GM19324 (cell line): ENCODE results near the gene MT2A.

ENCODE experiments used
- ATAC-seq: cut with Tn5 transposase; IDR thresholded peaks from one replicate; pipeline ENCODE4 v1.9.1; 2021; ENCODE audit warnings: mild to moderate bottlenecking, moderate library complexity; ENCODE audit not compliant: unreplicated experiment, low FRiP score

The MT2A gene

DNA sequence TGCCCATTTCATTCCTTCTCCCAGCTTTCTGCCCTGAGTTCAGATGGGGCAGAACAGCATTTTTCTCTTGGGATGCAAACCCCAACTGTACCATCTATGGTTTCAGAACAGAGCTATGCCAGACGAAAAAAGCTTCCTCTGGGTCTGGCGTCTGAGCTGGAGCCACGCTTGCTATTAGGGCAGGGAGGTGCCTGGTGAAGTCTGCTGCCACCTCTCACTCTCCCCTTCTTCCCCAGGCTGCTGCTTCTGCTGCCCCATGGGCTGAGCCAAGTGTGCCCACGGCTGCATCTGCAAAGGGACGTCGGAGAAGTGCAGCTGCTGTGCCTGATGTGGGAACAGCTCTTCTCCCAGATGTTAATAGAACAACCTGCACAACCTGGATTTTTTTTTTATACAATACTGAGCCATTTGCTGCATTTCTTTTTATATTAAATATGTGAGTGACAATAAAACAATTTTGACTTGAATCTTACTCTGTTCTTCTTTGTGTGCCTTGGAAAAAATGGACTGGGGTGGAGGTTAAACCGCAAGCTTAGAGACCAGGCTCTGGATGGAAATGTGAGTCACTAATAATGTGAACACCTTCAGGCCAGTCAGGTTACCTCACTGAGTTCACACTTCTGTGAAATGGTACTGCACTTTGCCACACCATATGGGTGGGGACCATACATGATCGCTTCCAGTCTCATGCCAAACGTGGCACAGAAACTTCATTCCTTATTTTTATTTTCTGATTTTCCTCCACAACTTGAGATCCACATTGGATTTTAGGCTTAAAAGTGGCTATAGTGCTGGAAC, 28.4 kb downstream of the MT2A start:
- no peak for ATAC-seq

DNA sequence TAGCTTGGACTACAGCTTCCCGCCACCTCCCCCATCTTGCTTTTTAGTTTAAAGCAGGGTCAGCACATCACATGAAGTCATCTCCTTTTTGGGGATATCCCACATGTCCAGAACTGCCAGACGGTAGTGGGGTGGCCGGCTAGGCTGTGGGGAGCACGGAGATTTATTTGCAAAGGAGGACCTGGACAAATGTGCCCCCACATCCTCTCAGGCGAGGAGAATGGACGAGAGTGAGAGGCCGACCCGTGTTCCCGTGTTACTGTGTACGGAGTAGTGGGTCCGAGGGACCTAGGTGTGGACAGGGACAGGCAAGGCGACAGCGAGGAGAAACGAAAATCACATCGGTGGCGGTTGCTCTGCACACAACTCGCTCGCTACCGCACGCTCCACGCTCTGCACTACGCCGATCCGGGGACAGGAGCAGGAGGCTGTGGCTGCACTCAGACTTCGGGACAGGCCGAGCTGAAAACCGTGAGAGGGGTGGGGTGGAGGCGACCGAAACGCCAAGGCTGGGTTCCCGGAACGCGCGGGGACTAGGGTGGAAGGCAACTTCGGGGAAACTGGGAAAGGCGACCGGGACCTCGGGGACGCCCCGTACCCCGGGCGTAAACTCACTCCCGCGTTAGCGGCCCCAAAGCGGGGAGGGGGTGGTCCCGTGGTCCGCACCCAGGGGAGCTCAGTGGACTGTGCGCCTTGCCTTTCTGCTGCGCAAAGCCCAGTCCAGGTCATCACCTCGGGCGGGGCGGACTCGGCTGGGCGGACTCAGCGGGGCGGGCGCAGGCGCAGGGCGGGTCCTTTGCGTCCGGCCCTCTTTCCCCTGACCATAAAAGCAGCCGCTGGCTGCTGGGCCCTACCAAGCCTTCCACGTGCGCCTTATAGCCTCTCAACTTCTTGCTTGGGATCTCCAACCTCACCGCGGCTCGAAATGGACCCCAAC, 29.7 kb downstream of the MT2A start, which contains the start of gene MT1A:
Gene MT1A (plus strand): TSS at position 853 of the 937 bp plus-strand sequence. CDS start 73 bp downstream, at position 926.
- no peak for ATAC-seq

DNA sequence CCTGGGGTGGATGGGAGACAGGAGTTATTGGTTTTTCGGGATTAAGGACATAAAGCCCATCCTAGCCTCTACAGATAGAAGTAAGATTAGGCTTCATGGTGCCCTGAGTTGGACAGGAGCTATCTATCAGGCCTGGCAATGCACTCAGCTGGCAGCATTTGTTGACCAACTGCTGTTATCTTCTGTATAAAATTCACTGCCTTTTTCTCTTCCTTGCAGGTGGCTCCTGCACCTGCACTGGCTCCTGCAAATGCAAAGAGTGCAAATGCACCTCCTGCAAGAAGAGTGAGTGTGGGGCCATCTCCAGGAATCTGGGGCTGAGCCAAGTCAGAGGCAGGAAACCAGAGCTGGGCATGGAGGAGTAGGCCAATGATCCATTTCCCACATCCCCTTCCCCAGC, 30.7 kb downstream of the MT2A start:
- ATAC-seq, result no peak

DNA sequence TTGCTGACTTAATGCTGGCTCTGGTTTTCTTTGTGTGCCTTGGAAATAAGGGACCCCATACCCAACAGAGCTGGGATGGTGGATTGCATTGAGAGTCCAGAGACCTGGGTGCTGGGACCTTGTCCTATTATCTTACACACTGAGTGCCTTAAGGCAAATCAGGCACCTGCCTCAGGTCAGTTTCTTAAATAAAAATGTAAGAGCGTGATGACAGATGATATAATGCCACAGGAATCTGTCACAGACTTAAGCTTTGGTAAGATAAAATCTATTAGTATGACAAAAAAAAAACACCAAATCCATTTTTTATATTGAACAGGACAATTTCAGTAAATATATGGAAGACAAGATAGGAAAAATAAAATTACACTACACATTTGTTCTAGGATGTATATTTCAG, 31.7 kb downstream of the MT2A start:
- ATAC-seq, result no peak

DNA sequence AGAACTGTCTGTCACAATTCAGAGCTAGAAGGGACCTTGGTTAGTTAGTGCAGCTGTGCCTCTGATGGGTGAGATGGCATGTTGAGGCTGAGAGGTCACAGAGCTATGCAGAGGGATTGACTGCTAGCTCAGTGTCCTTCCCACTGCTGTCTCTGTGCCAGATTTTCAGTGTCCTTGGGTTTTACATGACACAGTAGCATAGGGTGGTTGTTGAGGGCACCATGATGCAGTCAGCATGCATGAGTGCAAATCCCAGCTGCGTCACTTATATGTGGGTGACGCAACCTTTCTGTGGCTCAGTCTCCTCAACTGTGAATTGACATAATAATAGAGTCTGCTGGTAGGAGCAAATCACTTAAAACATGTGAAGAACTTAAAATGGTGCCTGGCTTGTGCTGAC, 32.8 kb downstream of the MT2A start:
- ATAC-seq, result no peak

DNA sequence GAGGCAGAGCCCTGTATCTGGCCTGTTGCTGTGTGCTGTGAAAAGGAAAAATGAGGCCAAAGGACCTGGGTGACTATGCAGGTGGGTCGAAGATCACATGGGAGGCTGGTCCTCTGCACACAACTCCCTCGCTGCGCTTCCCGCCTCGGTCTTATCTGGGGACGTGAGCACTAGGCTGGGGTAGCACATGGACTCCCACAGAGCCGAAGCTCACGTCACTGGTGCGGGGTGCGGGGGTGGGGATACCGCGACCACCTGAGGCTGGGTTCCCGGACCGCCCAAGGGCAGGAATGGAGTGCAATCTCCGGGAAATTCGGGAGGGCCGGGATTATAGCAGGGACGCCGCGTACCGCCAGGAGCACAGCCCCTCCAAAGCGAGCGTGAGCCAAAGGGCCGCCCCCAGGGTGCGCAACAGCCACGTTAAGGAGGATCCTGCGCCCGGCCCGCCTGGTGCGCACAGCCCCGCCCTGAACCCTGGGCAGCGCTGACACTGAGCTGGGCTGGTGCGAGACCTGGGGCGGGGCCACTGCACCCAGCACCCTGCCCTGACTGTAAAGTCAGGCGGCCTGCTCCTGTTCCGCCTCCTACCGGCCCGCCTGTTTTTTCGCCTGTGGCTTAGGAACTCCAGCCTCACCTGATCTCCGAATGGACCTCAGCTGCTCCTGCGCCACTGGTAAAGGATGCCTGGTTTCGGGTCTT, 34.8 kb downstream of the MT2A start:
- peak; percentile 83 for ATAC-seq

DNA sequence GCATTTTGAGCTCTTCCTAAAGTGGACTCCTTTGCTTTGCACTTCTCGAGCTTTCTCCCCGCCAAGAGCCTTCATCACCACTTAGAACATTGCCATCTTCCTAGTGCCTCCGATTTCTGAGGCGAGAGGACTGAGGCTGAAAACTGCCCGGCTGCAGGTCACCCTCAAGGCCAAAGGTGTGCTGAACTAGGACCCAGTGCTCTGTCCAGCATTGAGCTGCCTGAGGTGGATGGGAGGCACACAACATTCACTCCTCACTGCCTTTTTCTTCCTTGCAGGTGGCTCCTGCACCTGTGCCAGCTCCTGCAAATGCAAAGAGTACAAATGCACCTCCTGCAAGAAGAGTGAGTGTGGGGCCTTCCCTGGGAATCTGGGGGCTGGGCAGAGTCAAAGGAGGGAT, 35.4 kb downstream of the MT2A start:
- no peak for ATAC-seq

DNA sequence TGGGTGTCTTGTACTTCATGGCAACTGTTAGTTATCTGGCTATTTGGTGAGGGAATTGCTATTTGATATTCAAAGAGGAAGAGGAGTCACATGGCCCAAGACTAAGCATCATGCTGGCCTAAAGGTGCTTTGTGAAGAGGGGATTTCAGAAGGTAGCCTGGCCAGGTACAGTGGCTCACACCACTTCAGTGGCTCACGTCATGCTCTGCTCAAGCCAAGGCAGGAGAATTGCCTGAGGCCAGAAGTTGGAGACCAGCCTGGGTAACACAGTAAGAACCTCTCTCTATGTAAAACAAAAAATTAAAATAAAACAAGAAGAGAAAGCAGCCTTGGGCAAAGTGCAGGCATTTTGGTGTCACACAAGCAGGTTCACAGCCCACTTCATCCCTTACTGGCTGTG, 36.9 kb downstream of the MT2A start:
- no peak for ATAC-seq

DNA sequence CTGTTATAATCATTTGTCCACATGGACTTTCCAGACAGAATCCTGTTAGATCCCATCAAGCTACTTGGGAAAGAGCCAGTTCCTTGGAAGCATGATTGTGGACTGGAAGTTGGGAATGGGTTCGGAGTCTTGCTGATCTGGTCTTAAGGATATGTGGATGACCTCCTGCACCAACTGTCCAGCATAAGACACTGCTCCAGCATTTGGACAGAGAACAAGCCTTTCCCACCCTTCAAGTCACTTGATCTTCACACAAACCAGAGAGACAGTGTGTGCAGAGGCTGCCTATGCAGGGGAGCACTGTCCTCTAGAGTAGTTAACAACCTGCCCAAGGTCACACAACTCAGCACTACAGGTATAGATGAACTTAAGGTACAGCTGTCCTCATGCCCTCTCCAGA, 37.5 kb downstream of the MT2A start:
- ATAC-seq, result no peak

DNA sequence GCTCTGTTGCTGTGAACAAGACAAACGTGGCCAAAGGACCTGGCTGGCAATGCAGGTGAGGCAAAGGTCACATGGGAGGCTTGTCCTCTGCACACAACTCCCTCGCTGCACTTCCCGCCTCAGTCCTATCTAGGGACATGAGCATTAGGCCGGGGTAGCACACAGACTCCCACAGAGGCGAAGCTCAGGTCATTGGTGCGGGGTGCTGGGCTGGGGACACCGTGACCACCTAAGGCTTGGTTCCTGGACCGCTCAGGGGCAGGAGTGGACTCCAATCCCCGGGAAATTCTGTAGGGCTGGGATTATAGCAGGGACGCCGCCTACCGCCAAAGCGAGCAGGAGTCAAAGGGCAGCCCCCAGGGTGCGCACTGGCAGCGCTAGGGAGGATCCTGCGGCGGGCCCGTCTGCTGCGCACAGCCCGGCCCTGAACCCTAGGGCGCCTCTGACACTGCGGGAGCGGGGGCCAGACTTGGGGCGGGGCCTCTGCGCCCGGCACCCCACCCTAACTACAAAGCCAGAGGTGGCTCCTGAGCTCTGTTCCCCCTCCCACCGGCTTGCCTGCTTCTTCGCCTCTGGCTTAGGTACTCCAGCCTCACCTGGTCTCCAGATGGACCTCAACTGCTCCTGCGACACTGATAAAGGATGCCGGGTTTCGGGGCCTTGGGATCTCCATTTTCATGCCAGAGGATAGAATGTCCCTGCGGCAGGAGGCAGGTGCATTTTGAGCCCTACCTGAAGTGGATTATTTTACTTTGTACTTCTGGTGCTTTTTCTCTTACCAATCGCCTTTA, 39.5 kb downstream of the MT2A start:
- no peak for ATAC-seq

DNA sequence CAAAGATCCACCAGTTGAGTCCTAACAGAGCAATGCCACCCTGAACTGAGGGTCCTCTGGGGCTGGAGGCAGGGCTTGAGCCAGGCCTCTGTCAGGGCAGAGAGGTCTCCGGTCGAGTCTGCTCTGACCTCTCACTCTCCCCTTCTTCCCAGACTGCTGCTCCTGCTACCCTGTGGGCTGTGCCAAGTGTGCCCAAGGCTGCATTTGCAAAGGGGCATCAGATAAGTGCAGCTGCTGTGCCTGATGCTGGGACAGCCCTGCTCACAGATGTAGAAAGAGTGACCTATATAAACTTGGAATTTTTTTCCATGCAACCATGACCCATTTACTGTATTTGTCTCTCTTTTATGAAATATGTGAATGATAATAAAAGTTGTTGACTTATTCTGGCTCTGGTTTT, 40.9 kb downstream of the MT2A start:
- no peak for ATAC-seq

DNA sequence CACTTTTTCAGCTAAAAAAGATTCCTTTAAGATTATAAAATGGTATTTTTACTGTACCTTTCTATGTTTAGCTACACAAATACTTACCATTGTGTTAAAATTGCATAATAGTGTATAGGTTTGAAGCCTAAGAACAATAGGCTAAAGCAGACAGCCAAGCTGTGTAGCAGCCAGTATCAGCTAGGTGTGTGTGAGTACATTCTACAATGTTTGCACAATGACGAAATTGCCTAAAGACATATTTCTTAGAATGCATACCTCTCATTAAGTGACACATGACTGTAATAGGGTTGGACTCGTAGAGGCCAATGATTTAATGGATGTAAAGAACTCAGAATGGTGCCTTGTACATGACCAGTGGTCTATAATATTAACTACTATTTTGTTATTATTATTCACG, 41.4 kb downstream of the MT2A start:
- no peak for ATAC-seq

DNA sequence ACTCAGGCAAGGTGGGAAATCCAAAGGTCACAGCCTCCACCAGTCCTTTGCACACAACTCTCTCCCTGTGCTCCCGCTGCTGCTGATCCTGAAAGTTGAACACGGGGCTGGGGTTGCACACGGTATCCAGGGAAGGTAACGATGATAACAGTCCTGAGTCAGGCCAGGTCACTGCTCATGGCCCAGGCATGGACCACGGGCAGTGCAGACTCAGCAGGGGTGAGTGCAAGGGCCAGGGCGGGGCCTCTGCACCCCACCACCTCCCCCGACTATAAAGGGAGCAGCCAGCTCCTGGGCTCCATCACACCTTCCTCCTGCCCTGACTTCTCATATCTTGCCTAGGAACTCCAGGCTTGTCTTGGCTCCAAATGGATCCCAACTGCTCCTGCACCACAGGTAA, 43.2 kb downstream of the MT2A start, which contains the start of gene MT1B:
Gene MT1B (plus strand): TSS at position 301 of the 400 bp plus-strand sequence. CDS start 68 bp downstream, at position 369.
- no peak for ATAC-seq

DNA sequence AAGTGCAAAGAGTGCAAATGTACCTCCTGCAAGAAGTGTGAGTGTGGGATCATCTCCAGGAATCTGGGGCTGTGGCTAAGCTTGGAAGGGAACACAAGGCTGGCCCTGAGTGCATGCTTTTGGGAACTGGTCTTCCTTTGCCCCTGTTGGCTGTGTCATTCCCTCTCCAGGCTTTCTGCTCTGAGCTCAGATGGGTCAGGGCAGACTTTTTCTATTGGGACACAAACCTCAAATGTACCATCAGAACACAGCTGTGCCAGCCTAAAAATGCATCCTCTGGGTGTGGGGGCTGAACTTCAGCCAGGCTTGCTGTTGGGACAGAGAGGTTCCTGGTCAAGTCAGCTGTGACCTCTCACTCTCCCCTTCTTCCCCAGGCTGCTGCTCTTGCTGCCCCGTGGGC, 44.2 kb downstream of the MT2A start:
- no peak for ATAC-seq

DNA sequence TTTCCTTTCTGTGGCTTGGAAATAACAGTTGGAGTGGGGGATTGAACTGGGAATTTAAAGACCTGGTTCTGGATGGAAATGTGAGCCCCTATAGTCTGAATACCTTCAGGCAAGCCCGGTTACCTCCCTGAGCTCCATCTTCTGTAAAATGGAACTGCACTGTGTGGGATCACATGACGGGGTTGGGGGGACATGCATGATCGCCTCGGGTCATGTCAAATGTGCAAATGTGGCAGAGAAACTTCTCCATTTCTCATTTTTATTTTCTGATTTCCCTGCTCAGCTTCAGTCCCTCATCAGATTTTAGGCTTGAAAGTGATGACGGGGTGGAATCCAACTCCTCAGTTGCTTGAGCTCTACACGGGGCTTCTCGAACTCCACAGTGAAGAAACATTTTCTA, 44.8 kb downstream of the MT2A start:
- no peak for ATAC-seq

DNA sequence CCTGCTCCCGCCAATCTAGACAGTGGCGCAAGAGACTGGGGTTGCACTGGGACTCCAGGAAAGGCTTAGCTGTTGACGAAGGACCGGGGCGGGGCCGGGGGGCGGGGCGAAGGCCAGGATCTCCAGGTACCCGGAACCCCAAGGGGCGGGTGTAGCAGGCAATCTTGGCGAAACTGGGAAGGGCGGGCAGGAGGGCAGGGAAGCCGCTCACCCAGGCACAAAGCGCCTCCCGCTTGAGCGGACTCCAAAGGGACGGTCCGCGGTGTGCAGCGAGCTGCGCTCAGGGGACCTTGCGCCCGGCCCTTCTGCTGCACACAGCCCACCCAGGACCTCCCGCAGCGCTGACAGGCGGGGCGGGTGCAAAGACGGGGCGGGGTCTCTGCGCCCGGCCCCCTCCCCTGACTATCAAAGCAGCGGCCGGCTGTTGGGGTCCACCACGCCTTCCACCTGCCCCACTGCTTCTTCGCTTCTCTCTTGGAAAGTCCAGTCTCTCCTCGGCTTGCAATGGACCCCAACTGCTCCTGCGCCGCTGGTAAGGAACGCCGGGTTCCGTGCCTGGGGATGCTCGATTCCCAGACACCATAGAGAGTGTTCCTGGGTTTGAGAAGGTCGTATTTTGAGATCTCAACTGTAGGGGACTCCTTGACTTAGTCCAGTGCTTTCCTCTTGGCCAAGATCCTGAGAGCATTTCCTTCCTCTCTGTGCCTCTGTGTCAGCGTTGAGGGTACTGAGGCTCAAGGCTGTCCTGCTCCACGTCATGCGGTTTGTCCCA, 49.4 kb downstream of the MT2A start, which contains the start of gene MT1F:
Gene MT1F (plus strand): TSS at position 405 of the 772 bp plus-strand sequence. CDS start 100 bp downstream, at position 505.
- no peak for ATAC-seq

DNA sequence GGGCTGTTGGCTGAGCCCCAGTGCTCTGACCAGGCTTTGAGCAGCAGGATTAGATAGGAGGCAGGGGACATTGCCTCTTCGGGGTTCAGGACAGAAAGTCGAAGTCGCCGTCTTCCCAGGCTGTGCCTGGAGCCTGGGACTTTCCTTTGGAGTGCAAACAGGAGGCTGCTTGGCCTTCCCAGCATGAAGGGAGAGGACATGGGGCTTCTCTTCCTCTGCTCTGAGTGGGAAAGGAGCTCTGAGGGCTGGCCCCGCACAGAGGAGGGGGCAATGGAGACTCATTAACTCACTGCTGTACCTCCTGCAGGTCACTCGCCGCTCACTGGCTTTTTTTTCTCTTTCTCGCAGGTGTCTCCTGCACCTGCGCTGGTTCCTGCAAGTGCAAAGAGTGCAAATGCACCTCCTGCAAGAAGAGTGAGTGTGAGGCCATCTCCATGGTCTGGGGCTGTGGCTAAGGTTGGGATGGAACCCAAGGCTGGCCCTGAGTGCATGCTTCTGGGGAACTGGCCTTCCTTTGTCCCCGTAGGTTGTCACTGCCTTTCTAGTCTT, 50.0 kb downstream of the MT2A start:
- ATAC-seq, result no peak
